Nephron (organoid): ENCODE data around the gene FAH.

Experiments used
- H3K27ac Mint-ChIP-seq, 3 experiments: 2 replicates each; pipeline ENCODE4 v1.8.0; 2020; ENCODE audit warnings: mixed read lengths in 3 of 3, mild to moderate bottlenecking in 2 of 3, moderate library complexity in 1 of 3
- H3K27me3 Mint-ChIP-seq: 2 replicates; pipeline ENCODE4 v1.8.0; 2021; ENCODE audit warnings: low read depth, mild to moderate bottlenecking, moderate library complexity, mixed read lengths
- H3K36me3 Mint-ChIP-seq: 2 replicates; pipeline ENCODE4 v1.8.0; 2020; ENCODE audit warnings: low read depth, mixed read lengths
- H3K4me1 Mint-ChIP-seq: 2 replicates; pipeline ENCODE4 v1.8.0; 2020; ENCODE audit warnings: mixed read lengths
- H3K4me3 Mint-ChIP-seq, 3 experiments: 2 replicates each; pipeline ENCODE4 v1.8.0; 2020; ENCODE audit warnings: mild to moderate bottlenecking in 3 of 3, mixed read lengths in 3 of 3, moderate library complexity in 2 of 3
- H3K9me3 Mint-ChIP-seq: 2 replicates; pipeline ENCODE4 v1.8.0; 2020; ENCODE audit warnings: mixed read lengths
- CTCF ChIP-seq, 3 experiments: fragments of 200-600 bp; sonication (generic); IDR thresholded peaks; one replicate each; pipeline ENCODE4 v1.5.0; 2021; ENCODE audit warnings: antibody characterized with exemption in 3 of 3; ENCODE audit not compliant: unreplicated experiment in 3 of 3

The FAH gene

GRCh38 chr15:80179935-80180334, 27.1 kb downstream of the FAH start:
- Mint-ChIP-seq H3K4me3 (no peak overlapping the region), H3K4me1 (peaks cover 38% of the 10 kb centered on the region), H3K36me3 (peaks cover 67% of the 10 kb centered on the region), H3K27me3 (no peaks in the 10 kb centered on the region), H3K27ac (no peak overlapping the region), H3K9me3 (no peaks in the 10 kb centered on the region)
- TF ChIP-seq CTCF (IDR thresholded peaks at IDR 0.05; ENCODE audit: unreplicated experiment in 3 of 3) = no peak

- peaks cover 71% of the 10 kb centered on the region for H3K36me3 Mint-ChIP-seq
- no peaks in the 10 kb centered on the region for H3K9me3 Mint-ChIP-seq
- H3K4me1 Mint-ChIP-seq = peaks cover 43% of the 10 kb centered on the region
- H3K27ac Mint-ChIP-seq = no peak overlapping the region
- no peak for TF ChIP-seq CTCF (IDR thresholded peaks at IDR 0.05; ENCODE audit: unreplicated experiment in 3 of 3)
- no peaks in the 10 kb centered on the region for H3K27me3 Mint-ChIP-seq
- H3K4me3 Mint-ChIP-seq = no peak overlapping the region
Measured at GRCh38 chr15:80180468-80180867, 27.7 kb downstream of the FAH start.

- no peak for TF ChIP-seq CTCF (IDR thresholded peaks at IDR 0.05; ENCODE audit: unreplicated experiment in 3 of 3)
- Mint-ChIP-seq H3K27ac (no peak overlapping the region), H3K9me3 (no peaks in the 10 kb centered on the region), H3K4me3 (no peak overlapping the region), H3K36me3 (peaks cover 71% of the 10 kb centered on the region), H3K4me1 (peaks cover 43% of the 10 kb centered on the region), H3K27me3 (no peaks in the 10 kb centered on the region)
Measured at GRCh38 chr15:80180986-80181385, 28.2 kb downstream of the FAH start.

- Mint-ChIP-seq H3K4me1 (peaks cover 47% of the 10 kb centered on the region), H3K36me3 (peaks cover 76% of the 10 kb centered on the region), H3K4me3 (peak overlapping the region in 1 of 3 experiments; percentile 28), H3K27me3 (no peaks in the 10 kb centered on the region), H3K9me3 (no peaks in the 10 kb centered on the region), H3K27ac (peak overlapping the region; percentile 37 to 79 (median 47))
- no peak for TF ChIP-seq CTCF (IDR thresholded peaks at IDR 0.05; ENCODE audit: unreplicated experiment in 3 of 3)
Measured at GRCh38 chr15:80182611-80183261, 29.9 kb downstream of the FAH start.

GRCh38 chr15:80183306-80183705, 30.5 kb downstream of the FAH start:
- no peak for TF ChIP-seq CTCF (IDR thresholded peaks at IDR 0.05; ENCODE audit: unreplicated experiment in 3 of 3)
- no peaks in the 10 kb centered on the region for H3K9me3 Mint-ChIP-seq
- peaks cover 76% of the 10 kb centered on the region for H3K36me3 Mint-ChIP-seq
- peak overlapping the region; percentile 37 to 79 (median 47) for H3K27ac Mint-ChIP-seq
- H3K27me3 Mint-ChIP-seq = no peaks in the 10 kb centered on the region
- peaks cover 52% of the 10 kb centered on the region for H3K4me1 Mint-ChIP-seq
- H3K4me3 Mint-ChIP-seq = no peak overlapping the region

- Mint-ChIP-seq H3K36me3 (peaks cover 75% of the 10 kb centered on the region), H3K27me3 (no peaks in the 10 kb centered on the region), H3K9me3 (no peaks in the 10 kb centered on the region), H3K4me1 (peaks cover 57% of the 10 kb centered on the region), H3K4me3 (no peak overlapping the region), H3K27ac (no peak overlapping the region)
- TF ChIP-seq CTCF (IDR thresholded peaks at IDR 0.05; ENCODE audit: unreplicated experiment in 3 of 3) = peak in 2 of 3 experiments; percentile 20 to 39
Measured at GRCh38 chr15:80183886-80184285, 31.1 kb downstream of the FAH start.
